Measurements from ENCODE around the gene ZSWIM4.

The ZSWIM4 gene

DNA sequence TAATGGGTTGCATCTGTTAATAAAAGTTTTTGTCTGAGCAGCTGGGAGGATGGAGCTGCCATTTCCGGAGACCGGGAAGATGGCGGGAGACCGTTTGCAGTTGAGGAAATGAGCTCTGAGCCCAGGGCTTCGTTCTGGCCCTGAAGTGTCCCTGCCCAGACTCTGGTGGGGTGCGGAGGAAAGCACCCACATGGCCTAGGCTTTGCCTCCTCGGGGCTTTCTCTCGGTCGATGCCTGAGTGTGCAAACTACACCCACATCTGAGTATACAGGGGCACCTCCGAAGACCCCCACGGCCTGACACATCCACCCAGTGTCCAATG is 66.1 kb downstream of the ZSWIM4 start:
- Histone ChIP-seq H3K27ac (peak overlapping the region; percentile 93), H3K4me3 (ENCODE audit: low read depth, low read length) (no peak overlapping the region), H3K27me3 (replicated peaks) (no peaks in the 10 kb centered on the region), H3K36me3 (replicated peaks) (no peaks in the 10 kb centered on the region)
- DNase-seq: no peak
- in situ Hi-C loops (cut with HindIII; ENCODE audit: low pct_ligation_motif_present, low sequenced_read_pairs): no loop called here
- TF ChIP-seq, protein P1, sequence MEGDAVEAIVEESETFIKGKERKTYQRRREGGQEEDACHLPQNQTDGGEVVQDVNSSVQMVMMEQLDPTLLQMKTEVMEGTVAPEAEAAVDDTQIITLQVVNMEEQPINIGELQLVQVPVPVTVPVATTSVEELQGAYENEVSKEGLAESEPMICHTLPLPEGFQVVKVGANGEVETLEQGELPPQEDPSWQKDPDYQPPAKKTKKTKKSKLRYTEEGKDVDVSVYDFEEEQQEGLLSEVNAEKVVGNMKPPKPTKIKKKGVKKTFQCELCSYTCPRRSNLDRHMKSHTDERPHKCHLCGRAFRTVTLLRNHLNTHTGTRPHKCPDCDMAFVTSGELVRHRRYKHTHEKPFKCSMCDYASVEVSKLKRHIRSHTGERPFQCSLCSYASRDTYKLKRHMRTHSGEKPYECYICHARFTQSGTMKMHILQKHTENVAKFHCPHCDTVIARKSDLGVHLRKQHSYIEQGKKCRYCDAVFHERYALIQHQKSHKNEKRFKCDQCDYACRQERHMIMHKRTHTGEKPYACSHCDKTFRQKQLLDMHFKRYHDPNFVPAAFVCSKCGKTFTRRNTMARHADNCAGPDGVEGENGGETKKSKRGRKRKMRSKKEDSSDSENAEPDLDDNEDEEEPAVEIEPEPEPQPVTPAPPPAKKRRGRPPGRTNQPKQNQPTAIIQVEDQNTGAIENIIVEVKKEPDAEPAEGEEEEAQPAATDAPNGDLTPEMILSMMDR (IDR thresholded peaks at IDR 0.05; ENCODE audit: low read depth, low read length, missing control alignments): no peak

- H3K4me3 ChIP-seq (ENCODE audit: low read depth, low read length): peak overlapping the region; percentile 51
- no peaks in the 10 kb centered on the region for H3K27me3 ChIP-seq (replicated peaks)
- peak; percentile 89 for DNase-seq
- H3K27ac ChIP-seq: peak overlapping the region; percentile 93
- in situ Hi-C loops (cut with HindIII; ENCODE audit: low pct_ligation_motif_present, low sequenced_read_pairs): no loop called here
- TF ChIP-seq, protein P1 (IDR thresholded peaks at IDR 0.05; ENCODE audit: low read depth, low read length, missing control alignments): peak; percentile 94
- H3K36me3 ChIP-seq (replicated peaks): no peaks in the 10 kb centered on the region
These were observed 66.7 kb downstream of the ZSWIM4 start for GRCh38 chr19:13861714-13862531.

- in situ Hi-C loops (cut with HindIII; ENCODE audit: low pct_ligation_motif_present, low sequenced_read_pairs): no loop called here
- TF ChIP-seq, protein P1 (IDR thresholded peaks at IDR 0.05; ENCODE audit: low read depth, low read length, missing control alignments): no peak
- H3K27ac ChIP-seq: no peak overlapping the region
- H3K4me3 ChIP-seq (ENCODE audit: low read depth, low read length): no peak overlapping the region
- no peaks in the 10 kb centered on the region for H3K27me3 ChIP-seq (replicated peaks)
- no peaks in the 10 kb centered on the region for H3K36me3 ChIP-seq (replicated peaks)
- no peak for DNase-seq
These were observed 68.9 kb downstream of the ZSWIM4 start for GRCh38 chr19:13864046-13864666.

DNA sequence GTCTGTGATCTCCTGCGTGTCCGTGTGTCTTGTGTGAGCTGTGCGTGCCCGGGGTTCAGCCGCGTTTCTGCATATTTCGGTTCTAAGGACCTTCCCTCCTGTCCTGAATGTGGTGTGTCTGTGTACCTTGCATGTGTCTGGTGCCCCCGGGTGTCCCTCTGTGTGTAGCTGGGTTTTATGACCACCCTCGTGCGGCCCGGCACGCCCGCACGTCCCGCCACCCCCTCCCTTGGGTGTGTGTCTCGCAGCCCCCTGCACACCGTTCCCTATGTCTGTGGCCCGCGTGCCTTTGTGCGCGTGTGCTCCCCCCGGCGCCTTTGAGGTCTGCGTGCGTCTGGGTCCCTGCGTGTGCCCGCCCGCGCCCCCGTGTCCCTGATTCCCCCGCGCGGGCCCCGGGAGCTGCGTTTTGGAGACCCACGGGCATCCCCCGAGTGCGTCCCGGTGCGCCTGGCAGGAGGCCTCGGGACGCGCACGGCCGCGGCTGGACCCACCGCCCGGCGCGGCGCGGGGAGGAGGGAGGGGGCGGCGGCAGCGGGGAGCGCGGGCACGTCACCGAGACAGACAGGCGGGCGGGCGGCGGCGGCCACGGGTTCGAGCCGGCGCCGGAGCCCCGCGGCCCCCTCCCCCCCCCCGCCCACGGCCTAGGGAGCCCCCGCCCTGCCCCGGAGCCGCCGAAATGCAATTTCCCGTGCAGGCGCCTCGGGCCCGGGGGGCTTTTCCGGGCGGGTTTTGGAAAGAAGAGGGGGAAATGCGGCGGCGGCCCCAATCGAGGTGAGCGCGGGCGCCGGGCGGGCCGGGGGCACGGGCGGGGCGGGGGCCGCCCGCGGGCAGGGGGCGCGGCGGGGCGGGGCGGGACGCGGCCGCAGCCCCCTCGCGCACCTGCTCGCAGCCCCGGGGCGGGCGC is 69.7 kb downstream of the ZSWIM4 start:
- Histone ChIP-seq H3K36me3 (replicated peaks) (no peaks in the 10 kb centered on the region), H3K27ac (no peak overlapping the region), H3K4me3 (ENCODE audit: low read depth, low read length) (peak overlapping the region; percentile 55), H3K27me3 (replicated peaks) (no peaks in the 10 kb centered on the region)
- TF ChIP-seq, protein P1 (IDR thresholded peaks at IDR 0.05; ENCODE audit: low read depth, low read length, missing control alignments): no peak
- in situ Hi-C loops (cut with HindIII; ENCODE audit: low pct_ligation_motif_present, low sequenced_read_pairs): no loop called here
- DNase-seq: no peak

DNA sequence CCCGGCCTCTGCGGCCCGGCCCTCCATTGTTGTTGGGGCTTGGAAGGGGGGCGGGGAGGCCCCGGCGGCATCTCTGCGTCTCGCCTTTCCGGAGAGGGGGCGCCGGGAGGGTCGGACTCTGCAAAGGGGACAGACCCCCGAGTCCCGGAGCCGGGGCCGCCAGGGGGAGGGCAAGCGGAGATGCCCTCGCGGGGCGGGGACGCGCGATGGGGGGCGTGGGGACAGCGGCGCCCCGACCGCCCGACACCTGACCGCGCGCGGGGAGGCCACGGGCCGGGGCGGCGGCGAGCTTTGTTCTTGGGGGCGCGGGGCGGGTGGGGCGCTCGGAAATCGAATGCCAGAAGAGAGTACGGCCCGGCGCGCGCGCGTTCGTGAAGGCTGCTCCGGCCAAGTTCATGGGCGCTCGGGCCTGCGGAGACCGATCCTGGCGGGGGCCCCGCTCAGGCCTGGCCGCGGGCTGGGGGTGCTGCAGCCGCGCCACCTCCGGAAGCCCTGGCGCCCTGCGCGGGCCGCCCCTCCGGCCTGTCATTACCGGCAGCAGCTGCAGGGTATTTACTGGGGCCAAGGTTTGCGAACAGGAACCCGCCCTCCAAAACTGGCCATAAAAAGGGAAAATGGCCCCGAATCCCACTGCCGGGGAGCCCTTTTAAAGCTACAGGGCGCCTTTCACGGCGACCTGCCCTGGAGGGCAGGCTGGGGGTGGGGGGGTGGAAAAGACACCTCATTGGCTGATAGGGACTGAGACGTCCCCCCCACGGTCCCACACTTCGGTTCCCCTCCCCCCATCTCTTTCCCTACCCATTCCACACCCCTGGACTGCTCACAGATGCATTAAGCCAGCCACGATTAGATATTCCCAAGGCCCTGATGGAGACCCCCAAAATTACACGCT is 70.6 kb downstream of the ZSWIM4 start:
- Histone ChIP-seq H3K4me3 (ENCODE audit: low read depth, low read length) (peak overlapping the region; percentile 55), H3K36me3 (replicated peaks) (no peaks in the 10 kb centered on the region), H3K27ac (no peak overlapping the region), H3K27me3 (replicated peaks) (no peaks in the 10 kb centered on the region)
- in situ Hi-C loops (cut with HindIII; ENCODE audit: low pct_ligation_motif_present, low sequenced_read_pairs): no loop called here
- DNase-seq: no peak
- TF ChIP-seq, protein P1 (IDR thresholded peaks at IDR 0.05; ENCODE audit: low read depth, low read length, missing control alignments): no peak

Measured in brain microvascular endothelial cell (primary cell).